DND-41 (cell line): ENCODE results near the gene GYPC.

Experiments used
- CTCF ChIP-seq: IDR thresholded peaks from 2 replicates; pipeline ENCODE4 v1.5.1; 2012; ENCODE audit warnings: borderline replicate concordance, low read length, moderate library complexity, mild to moderate bottlenecking; ENCODE audit not compliant: poor library complexity, severe bottlenecking; ENCODE audit errors: extremely low read depth
- EZH2 ChIP-seq: IDR thresholded peaks from 3 replicates; pipeline ENCODE4 v1.6.1; 2012; ENCODE audit warnings: borderline replicate concordance, low read depth, mild to moderate bottlenecking, moderate library complexity, low read length, inconsistent platforms; ENCODE audit not compliant: severe bottlenecking

DNA sequence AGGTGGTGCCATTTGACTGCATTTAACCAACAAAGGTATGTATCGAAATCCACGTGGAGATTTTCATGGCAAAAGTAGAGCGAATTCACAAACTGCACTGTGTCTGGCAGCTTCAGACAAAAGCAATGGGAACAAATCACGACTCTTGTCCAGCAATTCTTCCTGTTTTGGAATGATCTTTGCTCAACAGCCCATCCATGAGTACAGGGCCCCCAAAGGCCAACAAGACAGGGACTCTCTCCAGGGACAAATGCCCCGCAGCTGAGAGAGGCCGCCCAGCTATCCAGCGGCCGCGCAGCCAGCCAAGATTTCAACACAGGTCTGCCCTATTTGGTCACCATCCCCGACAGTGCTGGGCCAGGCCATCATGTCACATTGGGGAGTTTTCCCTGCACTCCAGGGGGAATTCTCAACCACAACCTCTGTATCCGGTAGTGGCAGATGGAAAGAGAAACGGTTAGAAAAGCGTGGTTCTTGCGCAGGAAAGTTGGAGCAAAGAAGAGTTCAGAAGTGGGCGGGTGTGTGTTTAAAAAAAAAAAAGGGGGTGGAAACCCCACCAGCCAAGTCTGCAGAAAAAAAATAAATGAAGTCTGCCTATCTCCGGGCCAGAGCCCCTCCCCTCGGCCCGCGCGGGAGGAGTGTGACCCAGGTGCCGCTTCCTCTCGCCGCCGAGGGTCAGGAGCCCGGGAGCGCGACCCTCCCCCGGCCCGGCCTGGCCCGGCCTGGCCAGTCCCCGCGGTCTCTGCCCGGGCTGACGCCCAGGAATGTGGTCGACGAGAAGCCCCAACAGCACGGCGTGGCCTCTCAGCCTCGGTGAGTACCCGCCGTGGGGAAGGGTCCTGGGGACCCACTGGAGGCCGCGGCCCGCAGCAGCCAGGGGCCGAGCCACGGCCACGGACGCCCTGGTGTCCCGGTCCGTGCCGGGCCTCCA, at the start of gene GYPC:
- TF ChIP-seq CTCF, result no peak
- no peak for TF ChIP-seq EZH2
